HG03439 (cell line): ENCODE data around the gene GATAD2A.
A peak's percentile ranks its signal among the peaks of the same experiment; 100 is the strongest.

ENCODE experiments used
- ATAC-seq: cut with Tn5 transposase; IDR thresholded peaks from one replicate; pipeline ENCODE4 v1.9.1; 2021; ENCODE audit warnings: mild to moderate bottlenecking, moderate library complexity; ENCODE audit not compliant: unreplicated experiment

Gene GATAD2A

DNA sequence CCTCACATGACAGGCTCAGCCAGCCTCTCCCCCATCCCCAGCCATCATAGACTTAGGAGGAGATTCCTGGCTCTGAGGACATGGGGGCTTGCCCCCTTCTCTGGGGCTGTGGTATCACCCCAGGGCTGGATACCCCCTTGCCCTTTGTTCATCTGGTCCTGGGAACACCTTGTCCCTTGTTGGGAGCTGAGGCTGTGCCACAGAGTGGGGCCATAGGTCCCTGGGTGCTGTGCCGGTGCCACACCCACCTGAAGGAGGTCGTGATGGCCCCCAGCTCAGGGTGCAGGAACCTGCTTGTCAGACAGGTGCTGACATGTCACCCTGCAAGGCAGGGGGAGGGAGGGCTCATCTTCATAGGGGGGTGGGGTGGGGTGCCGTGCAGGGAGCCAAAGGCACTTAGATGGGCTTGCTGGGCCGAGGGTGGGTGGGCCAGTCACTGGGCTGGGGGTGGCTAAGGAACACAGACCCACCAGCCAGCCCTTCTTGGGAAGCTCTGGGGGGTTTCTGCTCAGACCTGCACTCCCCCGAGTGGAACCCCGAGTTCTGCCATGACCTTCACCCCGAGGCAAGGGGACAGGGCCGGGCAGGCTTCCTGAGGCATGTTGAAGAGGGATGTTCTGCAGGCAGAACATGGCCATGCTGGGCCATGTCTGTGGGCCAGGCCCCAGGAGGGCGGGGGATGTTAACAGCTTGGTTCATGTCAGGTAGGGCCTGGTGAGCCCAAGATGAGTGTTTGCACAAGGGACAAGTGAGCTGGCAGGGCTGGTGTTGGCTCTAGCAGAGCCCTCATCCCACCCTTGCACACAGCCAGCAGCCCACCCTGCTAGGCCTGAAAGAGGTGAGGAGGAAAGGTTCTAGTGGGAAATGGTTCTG is 81.8 kb downstream of the GATAD2A start:
- no peak for ATAC-seq

DNA sequence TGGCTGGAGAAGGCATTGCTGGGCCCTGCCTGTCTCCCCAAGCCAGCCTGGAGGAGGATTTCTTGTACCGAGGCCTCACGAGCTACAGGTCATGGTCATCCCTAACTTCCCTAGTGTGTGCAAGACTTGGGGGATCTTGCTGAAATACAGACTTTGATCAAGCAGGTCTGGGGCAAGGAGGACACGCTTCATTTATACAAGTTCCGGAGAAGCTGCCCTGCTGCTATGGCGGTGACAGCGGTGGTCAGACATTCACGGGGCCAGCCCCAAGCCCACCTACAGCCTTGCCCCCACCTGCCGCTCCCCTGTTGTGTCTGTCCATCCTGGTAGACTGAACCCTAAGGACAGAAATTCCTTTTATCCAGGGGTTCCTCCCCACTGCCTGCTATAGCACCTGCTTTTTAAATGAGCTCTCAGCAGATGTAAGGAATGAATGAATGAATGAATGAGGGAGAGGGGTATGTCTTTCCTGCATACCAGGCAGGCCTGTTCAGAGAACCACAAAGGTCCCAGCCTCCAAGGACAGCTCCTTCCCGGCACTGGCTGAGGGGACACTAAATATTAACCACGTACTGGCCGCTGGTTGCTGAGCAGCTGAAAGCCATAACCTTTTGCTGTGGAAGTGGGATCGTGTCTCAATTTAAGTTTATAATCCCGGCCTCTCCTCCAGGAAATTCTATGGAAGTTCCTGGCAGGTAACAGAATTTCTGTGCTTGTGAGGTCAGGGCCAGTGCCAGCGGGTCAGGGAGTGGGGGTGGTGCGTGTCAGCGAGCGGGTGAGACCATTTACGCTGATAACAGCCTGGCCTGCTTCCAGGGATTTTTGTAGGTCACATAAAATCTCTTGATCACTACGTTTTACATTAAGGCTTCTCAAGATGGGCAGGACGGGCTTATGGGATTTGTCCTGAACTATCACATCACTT is 82.7 kb downstream of the GATAD2A start:
- no peak for ATAC-seq

DNA sequence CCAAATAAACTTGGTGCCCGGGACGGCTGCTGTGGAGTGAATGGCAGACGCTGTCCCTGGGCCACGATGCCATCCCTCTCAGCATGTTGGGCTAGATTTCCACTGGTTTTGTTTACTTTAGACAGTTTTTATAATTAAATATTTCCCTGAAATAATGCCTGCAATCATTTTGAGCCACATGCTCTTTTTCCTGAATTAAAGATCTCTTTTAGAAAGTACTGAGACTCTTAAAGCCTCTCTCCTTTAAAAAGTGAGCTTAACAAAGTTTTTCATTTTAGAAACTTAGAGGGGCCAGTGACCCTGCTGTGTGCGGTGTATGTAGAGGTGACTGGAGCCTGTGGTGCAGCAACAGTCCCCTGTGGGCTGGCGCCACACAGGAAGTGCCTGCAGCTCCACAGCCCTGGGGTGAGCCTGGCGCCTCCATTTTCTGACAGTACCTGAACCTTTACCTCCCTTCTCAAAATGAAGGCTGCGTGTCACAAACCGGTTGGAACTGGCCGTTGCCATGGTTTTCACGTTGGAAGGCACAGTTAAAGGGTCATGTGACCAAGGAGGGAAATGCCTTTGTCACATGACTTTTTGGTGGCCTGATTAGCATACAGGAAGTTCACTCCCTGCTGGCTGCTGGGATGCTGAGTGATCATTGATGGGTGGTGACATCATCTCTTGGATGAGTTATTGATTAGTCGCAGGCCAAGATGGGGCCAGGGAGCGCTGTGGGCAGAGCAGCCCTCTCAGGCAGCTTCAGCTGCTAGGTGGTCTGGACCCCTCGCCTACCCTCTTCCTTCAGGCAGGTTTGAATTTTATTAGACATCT is 83.6 kb downstream of the GATAD2A start:
- ATAC-seq, result peak; percentile 51

DNA sequence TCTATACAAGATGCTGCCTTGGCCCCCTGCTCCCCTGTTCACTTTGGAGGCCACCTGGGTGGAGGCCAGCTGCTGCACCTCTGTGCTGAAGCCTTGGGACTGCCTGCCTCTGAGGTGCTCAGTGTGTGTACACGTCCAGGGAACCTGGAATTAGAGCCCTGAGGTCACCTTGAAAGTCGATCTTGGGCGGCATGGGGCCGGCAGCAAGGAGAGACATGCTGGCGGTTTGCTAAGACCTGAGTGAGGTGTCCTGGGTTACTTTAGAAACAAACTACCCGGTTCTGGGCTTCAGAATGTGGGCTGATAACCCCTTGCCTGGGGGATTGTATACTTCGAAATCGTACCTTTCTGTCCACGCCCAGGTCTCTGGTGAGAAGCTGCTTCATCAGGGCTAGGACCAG is 84.3 kb downstream of the GATAD2A start:
- no peak for ATAC-seq

DNA sequence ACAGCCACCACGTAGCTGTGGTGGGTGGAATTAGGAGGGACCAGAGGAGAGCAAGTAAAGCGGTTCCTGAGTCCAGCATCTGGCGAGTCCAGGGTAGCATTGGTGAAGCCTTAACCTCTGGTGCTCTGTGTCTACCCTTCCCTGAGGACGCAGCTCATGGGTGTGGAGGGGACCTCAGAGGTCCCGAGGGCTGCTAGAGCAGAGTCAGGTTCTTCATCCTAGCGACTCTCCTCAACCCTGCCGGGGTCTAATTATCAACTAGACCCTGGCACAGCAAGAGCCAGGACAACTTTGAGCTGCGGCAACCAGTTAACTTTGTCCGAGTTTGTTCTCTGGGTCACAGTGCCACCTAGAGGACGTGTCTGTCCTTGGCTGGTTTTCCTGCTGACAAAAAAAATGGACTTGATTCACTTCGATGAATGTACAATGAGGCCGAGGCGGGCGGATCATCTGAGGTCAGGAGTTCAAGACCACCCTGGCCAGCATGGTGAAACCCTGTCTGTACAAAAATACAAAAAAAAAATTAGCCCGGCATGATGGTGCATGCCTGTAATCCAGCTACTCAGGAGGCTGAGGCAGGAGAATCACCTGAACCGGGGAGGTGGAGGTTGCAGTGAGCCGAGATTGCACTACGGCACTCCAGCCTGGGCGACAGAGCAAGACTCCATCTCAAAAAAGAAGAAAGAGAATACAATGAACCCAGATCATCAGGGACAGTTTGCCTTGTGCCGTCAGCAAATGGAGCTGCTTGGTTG is 84.9 kb downstream of the GATAD2A start:
- peak; percentile 40 for ATAC-seq

DNA sequence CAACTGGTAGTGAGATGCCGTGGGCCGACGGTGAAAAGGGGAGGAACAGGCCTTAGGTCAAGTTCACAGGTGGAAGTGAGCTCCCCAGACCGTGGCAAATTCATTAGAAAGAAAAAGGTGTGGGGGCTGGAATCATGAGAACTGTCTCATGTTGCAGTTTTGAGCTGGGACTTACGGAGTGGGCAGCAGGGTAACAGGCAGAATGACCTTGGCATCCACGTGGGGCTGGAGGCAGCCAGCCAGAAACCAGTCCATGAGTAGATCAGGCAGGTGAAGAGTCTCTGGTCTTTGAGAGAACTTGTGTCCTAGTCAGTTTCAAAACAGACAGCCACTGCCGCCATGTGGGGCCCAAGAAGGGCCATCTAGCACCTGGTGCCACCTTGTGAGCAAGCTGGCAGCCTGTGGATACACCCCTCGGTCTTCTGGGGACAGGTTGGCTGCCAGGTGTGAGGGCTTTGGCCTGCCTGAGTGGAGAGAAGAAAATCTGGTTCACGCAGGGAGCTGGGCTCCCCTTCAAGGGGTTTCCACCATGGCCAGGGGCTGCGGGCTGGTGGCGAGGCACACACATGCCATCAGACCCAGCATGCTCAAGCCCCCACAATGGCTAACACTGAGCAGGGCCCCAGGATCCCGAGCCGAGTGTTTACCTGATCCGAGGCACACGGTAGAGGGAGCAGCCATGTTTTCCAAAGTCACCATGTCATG is 86.0 kb downstream of the GATAD2A start:
- ATAC-seq, result no peak

DNA sequence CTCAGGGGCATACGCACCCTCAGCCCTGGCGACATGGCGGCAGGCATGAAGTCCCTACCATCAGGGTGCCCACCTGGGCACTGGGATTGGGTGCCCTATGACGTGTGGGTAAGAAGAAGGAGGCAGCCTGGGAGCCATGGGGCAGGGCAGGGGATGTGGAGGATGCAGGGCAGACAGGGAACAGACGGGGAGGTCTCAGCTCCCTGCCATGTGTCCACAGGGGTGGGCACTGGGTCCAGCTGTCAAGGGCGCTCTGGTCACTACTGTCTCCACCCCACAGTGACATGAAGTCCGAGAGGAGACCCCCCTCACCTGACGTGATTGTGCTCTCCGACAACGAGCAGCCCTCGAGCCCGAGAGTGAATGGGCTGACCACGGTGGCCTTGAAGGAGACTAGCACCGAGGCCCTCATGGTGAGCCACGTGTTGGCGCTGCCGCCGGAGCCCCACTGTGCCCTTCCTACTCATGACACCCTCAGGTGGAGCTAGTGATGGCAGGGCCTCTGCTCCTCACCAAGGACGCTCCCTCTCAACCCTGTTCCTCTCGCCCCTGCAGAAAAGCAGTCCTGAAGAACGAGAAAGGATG is 86.6 kb downstream of the GATAD2A start:
- no peak for ATAC-seq

DNA sequence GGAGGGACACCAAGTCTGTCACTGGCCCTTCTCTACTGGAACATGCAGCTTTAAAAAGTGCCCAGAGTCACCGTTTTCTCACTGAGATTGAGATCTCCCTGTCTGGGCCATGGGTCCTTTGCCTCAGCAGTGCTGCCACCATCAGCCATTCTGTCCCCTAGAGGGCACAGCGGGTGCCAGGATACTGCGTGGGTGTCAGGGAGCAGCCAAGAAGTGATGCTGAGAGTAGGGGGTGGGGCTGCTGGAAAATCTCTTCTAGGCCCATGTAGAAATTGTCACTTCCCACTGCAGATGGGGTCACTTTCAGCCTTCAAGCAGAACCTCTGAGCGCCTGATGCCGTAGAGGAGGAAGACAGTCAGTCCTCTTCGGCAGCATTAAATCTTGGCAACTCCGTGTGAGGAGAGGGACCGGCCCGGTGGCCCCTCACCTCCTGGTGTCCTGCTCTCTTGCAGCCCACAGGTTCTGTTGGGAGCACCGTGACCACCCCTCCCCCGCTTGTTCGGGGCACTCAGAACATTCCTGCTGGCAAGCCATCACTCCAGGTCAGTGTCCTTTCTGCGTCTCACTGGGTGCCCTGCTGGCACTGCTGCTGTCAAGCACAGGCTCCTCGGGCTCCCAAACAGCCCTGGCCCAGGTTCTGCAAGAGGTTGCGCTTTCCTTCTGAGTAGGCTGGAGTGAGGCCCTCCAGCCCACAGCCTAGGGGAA is 88.5 kb downstream of the GATAD2A start:
- no peak for ATAC-seq

DNA sequence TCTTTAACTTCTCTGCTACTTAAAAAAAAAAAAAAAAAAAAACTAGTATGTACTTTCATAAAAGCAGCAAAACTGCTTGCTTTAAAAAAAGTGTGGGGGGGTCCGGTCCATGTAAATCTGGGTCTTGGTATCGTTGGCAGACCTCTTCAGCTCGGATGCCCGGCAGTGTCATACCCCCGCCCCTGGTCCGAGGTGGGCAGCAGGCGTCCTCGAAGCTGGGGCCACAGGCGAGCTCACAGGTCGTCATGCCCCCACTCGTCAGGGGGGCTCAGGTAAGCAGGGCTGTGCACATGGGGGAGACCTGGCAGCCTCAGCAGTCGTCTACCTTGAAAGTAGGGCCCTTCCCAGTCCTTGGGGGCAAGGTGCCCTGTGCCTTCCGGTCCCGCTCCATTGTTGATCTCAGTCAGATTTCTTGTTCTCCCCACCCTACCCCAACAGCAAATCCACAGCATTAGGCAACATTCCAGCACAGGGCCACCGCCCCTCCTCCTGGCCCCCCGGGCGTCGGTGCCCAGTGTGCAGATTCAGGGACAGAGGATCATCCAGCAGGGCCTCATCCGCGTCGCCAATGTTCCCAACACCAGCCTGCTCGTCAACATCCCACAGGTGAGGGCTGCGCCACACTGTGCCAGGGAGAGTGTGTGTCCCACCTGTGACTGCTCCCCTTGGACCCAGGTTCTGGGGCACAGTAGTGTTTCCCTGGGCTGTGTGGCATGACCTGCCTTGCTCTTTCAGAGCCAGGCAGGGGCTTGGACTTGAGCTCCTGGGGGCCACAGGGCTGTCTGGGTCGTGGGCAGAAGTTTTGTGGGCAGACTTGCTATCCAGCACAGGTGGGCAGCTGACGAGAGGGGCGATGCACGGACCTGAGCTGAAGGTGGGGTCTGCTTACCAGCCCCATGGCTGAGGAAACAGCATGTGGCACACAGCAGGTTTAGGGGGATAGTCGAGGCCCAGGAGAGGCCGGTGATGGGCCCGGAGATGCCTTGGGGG is 90.4 kb downstream of the GATAD2A start:
- no peak for ATAC-seq

DNA sequence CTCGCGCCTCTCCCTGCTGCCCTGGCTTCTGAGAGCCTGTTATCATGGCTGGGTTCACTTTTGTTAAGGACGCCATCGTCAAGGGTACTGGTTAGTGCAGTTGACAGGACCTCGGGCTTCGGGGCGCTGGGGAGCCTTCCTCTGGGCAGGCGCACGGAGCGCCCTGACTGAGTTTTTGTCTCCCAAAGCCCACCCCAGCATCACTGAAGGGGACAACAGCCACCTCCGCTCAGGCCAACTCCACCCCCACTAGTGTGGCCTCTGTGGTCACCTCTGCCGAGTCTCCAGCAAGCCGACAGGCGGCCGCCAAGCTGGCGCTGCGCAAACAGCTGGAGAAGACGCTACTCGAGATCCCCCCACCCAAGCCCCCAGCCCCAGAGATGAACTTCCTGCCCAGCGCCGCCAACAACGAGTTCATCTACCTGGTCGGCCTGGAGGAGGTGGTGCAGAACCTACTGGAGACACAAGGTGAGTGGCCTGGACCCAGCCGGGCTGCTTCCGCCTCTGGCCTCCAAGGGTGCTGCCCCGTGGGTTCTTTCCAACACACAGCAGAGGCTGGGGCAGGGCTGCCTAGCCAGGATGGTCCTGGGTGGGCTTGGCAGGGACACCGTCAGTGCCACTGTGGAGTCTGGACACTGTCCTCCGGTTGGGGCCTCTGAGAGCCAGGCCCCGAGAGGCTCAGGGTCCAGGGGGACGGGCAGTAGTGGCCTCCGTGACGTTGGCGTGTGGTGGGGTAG is 92.9 kb downstream of the GATAD2A start:
- no peak for ATAC-seq

DNA sequence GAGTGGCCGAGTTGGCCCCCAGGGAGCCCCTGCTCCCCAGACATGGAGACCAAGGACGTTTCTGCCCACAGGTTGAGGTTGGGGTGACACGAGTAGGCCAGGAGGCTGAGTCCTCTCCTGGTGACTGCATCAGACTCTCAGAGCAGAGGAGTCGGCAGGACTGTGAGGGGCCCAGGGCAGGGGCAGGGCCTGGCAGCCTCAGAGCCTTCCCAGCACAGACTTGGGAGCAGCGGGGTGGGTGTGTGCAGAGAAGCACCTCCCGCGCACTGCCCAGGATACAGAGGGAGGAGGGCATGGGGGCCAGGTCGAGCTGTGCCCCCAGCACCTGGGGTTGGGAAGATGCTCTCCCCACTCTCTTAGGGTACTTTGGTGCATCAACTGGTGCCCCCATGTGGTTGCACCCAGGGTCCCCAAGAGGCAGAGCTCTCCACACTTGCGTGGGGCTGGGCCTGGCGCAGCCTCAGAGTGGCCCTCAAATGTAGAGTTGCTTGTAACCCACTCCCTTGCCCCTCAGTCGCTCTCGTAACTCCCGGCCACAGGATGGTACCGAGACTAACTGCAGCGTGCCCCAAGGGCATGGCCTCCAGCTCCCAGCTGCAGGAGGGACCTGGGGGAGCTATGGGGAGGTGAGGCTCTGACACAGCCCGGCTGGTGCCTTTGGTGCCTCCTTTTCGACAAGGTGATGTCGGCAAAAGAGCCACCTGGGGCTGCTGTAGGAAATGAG is 94.0 kb downstream of the GATAD2A start:
- ATAC-seq, result no peak

DNA sequence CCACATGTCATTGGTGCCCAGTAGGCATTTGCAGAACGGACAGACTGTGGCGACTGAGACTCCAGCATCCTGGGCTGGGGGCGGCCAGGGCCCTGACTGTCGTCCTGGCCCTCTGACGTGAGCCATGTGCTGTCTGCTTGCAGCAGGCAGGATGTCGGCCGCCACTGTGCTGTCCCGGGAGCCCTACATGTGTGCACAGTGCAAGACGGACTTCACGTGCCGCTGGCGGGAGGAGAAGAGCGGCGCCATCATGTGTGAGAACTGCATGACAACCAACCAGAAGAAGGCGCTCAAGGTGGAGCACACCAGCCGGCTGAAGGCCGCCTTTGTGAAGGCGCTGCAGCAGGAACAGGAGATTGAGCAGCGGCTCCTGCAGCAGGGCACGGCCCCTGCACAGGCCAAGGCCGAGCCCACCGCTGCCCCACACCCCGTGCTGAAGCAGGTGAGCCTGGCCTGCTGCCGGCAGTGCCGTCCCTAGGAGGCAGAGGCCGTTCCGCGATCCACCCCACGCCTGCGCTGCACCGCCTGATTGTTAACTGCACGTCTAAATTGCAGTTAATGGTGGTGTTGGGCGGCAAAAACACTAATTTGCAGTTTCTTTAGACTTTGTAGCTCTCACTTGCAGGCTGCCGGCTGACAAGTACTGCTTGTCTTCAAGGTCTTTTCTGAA is 95.6 kb downstream of the GATAD2A start:
- no peak for ATAC-seq

DNA sequence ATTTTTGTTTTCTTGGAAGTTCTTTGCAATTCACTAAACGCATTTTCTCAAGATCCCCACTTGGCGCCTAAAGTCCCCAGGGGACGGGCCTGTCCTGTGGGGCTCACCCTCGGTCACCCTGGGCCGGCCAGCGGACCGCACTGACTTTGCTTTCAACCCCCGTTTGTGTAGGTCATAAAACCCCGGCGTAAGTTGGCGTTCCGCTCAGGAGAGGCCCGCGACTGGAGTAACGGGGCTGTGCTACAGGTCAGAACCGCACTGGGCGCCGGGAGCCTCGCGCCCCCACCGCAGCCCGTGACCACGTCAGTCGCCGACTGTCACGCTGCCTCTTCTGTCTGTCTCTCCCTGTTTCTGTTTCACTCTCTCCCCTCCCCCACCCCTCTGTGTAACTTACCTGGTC is 96.3 kb downstream of the GATAD2A start:
- ATAC-seq, result no peak

DNA sequence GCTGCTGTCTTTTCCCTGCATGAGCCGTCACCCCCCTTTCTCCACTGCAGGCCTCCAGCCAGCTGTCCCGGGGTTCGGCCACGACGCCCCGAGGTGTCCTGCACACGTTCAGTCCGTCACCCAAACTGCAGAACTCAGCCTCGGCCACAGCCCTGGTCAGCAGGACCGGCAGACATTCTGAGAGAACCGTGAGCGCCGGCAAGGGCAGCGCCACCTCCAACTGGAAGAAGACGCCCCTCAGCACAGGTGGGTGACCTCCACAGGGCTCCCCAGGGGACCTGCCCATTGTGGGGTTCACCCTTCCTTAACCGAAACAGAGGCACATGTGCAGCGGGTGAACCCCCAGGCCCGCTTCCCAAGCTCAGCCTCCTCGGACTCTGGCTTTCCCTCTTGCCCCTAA is 96.8 kb downstream of the GATAD2A start:
- ATAC-seq, result no peak

DNA sequence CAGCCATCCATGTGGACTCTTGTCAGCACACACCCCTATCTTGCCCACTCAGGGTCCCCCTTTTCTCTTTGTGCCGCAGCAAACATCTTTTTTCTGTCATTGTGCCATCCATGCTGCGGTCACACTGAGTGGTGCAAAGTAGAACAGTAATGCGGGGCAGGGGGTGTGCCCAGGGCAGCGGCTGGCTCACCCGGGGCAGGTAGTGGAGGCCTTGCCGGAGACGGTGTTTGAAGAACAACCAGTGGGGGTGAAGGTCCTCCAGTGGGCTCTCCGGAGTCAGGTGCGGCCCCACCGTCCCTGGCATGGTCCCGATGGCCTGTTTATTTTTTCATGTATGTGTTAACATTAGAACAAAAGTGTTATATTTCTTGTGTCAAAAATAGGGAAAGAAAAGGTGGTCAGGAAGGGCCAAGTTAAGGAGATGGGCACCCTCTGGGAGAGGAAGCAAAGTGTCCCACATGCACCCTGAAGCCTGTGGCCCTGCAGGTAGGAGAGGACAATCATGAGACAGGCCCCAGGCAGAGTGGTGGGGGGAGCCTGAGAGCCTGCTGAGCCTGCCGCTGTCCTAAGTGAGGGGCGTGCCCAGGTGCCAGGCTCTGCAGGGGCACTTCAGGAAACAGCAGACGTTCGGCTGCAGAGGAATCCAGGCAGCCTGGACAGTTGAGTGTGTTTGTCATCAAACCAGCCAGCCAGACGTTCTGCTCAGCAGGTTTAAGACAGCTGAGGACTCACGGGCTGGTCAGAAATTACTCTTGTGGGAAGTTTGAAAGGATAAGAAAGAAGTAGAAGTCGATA is 97.5 kb downstream of the GATAD2A start:
- no peak for ATAC-seq
